GM18511 (cell line): Measurements from ENCODE around the gene PRRC2A.
"Not testable (repeated sequence)": the region's sequence is repeated elsewhere in the genome, so short reads cannot be mapped to it uniquely, and the experiment has no call there.

Experiments used
- ATAC-seq: cut with Tn5 transposase; IDR thresholded peaks from one replicate; pipeline ENCODE4 v1.9.1; 2021; ENCODE audit warnings: mild to moderate bottlenecking, moderate library complexity; ENCODE audit not compliant: unreplicated experiment

The PRRC2A gene

GRCh38 chr6:31585491-31585890 is 35.0 kb upstream of the PRRC2A start:
- ATAC-seq, result no peak

- no peak for ATAC-seq
Measured at GRCh38 chr6:31586008-31586407, 34.5 kb upstream of the PRRC2A start, which contains the start of gene LST1. Gene LST1, plus strand, starts transcription at chr6:31586277. Its CDS starts 1,023 bp downstream, at chr6:31587300.

GRCh38 chr6:31586599-31587281 is 33.8 kb upstream of the PRRC2A start:
- ATAC-seq, result no peak

GRCh38 chr6:31587791-31588777 is 32.4 kb upstream of the PRRC2A start:
- no peak for ATAC-seq

GRCh38 chr6:31588871-31589650 is 31.5 kb upstream of the PRRC2A start:
- no peak for ATAC-seq

GRCh38 chr6:31590691-31591090 is 29.8 kb upstream of the PRRC2A start:
- ATAC-seq, result not testable (repeated sequence)

GRCh38 chr6:31592396-31592771 is 28.1 kb upstream of the PRRC2A start:
- ATAC-seq, result no peak

- ATAC-seq, result no peak
Measured at GRCh38 chr6:31597006-31597405, 23.5 kb upstream of the PRRC2A start.

GRCh38 chr6:31607317-31607716 is 13.2 kb upstream of the PRRC2A start:
- ATAC-seq, result no peak

- ATAC-seq, result no peak
Measured at GRCh38 chr6:31609519-31610406, 10.8 kb upstream of the PRRC2A start.

GRCh38 chr6:31610968-31611367 is 9.5 kb upstream of the PRRC2A start:
- ATAC-seq, result no peak

- no peak for ATAC-seq
Measured at GRCh38 chr6:31614075-31614619, 6.4 kb upstream of the PRRC2A start.

GRCh38 chr6:31614684-31615578 is 5.6 kb upstream of the PRRC2A start, which contains the start of gene AIF1:
Gene AIF1, plus strand, starts transcription at chr6:31615234. Its CDS starts 96 bp downstream, at chr6:31615330.
- no peak for ATAC-seq

GRCh38 chr6:31615748-31616147 is 4.8 kb upstream of the PRRC2A start:
- no peak for ATAC-seq

GRCh38 chr6:31617010-31617409 is 3.5 kb upstream of the PRRC2A start:
- ATAC-seq, result no peak

GRCh38 chr6:31619805-31620585 is 520 bp upstream of the PRRC2A start:
- ATAC-seq, result peak; percentile 88

GRCh38 chr6:31621320-31621939 is 915 bp downstream of the PRRC2A start:
- no peak for ATAC-seq
